ENCODE data around the gene ASPN.

DNA sequence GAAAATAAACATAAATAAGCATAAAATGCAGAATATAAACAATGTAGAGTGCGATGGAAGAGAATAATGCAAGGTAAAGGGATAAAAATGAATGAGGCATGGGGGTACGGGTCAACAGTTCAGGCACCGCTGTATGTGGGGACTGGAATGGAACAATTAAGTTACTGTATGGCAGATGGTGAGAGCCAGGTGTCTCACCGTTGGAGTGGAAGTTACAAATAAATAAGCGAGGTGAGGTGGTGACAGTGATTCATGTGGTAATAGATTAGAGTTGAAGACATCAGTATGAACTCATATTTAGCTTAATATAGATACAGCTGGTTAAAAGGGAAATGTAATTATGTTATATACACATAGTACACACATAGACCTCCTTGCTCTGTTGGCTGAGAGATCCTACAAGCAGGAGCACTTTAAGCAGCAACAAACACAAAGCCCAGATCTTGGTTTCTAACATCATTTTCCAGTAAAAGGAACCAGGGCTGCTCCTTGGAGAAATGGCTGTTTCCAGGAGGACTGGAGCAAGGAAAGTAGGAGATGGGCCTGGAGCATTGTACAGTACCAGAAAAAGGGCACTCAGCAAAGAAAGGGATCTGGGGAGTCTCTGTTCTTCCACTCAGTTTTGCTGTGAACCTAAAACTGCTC is 55.7 kb downstream of the ASPN start:
- no peak for TF ChIP-seq POLR2AphosphoS5 (IDR thresholded peaks at IDR 0.05; ENCODE audit: insufficient read depth in 1 of 2, low read depth in 1 of 2)
- TF ChIP-seq, protein P1, sequence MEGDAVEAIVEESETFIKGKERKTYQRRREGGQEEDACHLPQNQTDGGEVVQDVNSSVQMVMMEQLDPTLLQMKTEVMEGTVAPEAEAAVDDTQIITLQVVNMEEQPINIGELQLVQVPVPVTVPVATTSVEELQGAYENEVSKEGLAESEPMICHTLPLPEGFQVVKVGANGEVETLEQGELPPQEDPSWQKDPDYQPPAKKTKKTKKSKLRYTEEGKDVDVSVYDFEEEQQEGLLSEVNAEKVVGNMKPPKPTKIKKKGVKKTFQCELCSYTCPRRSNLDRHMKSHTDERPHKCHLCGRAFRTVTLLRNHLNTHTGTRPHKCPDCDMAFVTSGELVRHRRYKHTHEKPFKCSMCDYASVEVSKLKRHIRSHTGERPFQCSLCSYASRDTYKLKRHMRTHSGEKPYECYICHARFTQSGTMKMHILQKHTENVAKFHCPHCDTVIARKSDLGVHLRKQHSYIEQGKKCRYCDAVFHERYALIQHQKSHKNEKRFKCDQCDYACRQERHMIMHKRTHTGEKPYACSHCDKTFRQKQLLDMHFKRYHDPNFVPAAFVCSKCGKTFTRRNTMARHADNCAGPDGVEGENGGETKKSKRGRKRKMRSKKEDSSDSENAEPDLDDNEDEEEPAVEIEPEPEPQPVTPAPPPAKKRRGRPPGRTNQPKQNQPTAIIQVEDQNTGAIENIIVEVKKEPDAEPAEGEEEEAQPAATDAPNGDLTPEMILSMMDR (IDR thresholded peaks at IDR 0.05) = no peak
